Breast epithelium (tissue), 3 donors: ENCODE results near the gene ZNF548.

Experiments
- POLR2A ChIP-seq: fragments of 450-650 bp; IDR thresholded peaks from one replicate; pipeline ENCODE4 v1.6.1; 2016; ENCODE audit warnings: antibody characterized with exemption, mild to moderate bottlenecking, moderate library complexity
- POLR2AphosphoS5 ChIP-seq, 3 donors: sonication (generic); formaldehyde crosslinking; IDR thresholded peaks; one replicate each; pipeline ENCODE4 v1.6.1; 2017; ENCODE audit warnings: antibody characterized with exemption in 3 of 3
- TF ChIP-seq, protein P1 (sequence below), 3 donors: fragments of 450-650 bp; IDR thresholded peaks; one replicate each; pipeline ENCODE4 v1.5.1; 2016 to 2017; ENCODE audit warnings: antibody characterized with exemption in 3 of 3, mild to moderate bottlenecking in 3 of 3, moderate library complexity in 3 of 3

DNA sequence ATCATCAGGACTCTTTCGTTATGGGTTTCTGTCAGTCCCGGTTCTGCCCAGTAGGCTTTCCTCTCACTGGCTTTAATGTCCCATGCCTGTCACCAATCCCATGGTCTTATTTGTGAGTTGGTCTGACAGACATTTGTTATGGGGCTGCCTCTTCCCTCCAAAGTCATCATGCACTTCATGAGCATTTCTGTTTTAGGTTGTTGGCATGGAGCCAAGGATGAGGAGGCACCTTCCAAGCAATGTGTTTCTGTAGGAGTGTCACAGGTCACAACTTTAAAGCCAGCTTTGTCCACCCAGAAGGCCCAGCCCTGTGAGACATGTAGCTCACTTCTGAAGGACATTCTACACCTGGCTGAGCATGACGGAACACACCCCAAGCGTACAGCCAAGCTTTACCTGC, 29.8 kb downstream of the ZNF548 start:
- TF ChIP-seq, protein P1, sequence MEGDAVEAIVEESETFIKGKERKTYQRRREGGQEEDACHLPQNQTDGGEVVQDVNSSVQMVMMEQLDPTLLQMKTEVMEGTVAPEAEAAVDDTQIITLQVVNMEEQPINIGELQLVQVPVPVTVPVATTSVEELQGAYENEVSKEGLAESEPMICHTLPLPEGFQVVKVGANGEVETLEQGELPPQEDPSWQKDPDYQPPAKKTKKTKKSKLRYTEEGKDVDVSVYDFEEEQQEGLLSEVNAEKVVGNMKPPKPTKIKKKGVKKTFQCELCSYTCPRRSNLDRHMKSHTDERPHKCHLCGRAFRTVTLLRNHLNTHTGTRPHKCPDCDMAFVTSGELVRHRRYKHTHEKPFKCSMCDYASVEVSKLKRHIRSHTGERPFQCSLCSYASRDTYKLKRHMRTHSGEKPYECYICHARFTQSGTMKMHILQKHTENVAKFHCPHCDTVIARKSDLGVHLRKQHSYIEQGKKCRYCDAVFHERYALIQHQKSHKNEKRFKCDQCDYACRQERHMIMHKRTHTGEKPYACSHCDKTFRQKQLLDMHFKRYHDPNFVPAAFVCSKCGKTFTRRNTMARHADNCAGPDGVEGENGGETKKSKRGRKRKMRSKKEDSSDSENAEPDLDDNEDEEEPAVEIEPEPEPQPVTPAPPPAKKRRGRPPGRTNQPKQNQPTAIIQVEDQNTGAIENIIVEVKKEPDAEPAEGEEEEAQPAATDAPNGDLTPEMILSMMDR (IDR thresholded peaks at IDR 0.05), result no peak
- TF ChIP-seq POLR2A (no peak), POLR2AphosphoS5 (IDR thresholded peaks at IDR 0.05) (no peak)
